Fibroblast of lung (primary cell): ENCODE results near the gene MYLK. TPM values are rescaled to one million over a fixed set of nuclear protein-coding genes. Genes with fewer than 3 reads are reported as not detected.

Source experiments
- DNase-seq, 2 donors: peaks; one replicate each; pipeline versions ENCODE4 v3.0.0 to v3.0.0-alpha.2; 2010; ENCODE audit warnings: low read depth in 2 of 2
- H2AFZ ChIP-seq: 2 replicates; pipeline ENCODE4 v1.5.1; 2012; ENCODE audit warnings: low read length, control low read depth, inconsistent platforms
- H3K27ac ChIP-seq: 2 replicates; pipeline ENCODE4 v1.5.1; 2011; ENCODE audit warnings: low read length, control low read depth; ENCODE audit not compliant: insufficient read depth
- H3K27me3 ChIP-seq: 2 replicates; pipeline ENCODE4 v1.5.1; 2011; ENCODE audit warnings: mild to moderate bottlenecking, low read length; ENCODE audit not compliant: control insufficient read depth, insufficient read depth
- H3K36me3 ChIP-seq: 2 replicates; pipeline ENCODE4 v1.5.1; 2011; ENCODE audit warnings: low read length; ENCODE audit not compliant: control insufficient read depth, insufficient read depth
- H3K4me1 ChIP-seq: 2 replicates; pipeline ENCODE4 v1.5.1; 2011; ENCODE audit warnings: low read length; ENCODE audit not compliant: control insufficient read depth, insufficient read depth; ENCODE audit errors: extremely low read depth
- H3K4me2 ChIP-seq: 2 replicates; pipeline ENCODE4 v1.5.1; 2011; ENCODE audit warnings: low read length, control low read depth; ENCODE audit not compliant: insufficient read depth; ENCODE audit errors: extremely low read depth
- H3K4me3 ChIP-seq, 4 experiments: fragments of 200-600 bp in 1 of 4; sonication (generic) in 1 of 4; replicated peaks in 1 of 4; 2 replicates each; pipeline ENCODE4 v1.5.1; 2011 to 2016; ENCODE audit warnings: low read length in 4 of 4, low read depth in 3 of 4, mild to moderate bottlenecking in 3 of 4, control low read depth in 2 of 4, inconsistent platforms in 1 of 4, mixed read lengths in 1 of 4; ENCODE audit not compliant: insufficient read depth in 1 of 4; ENCODE audit errors: control extremely low read depth in 1 of 4
- H3K79me2 ChIP-seq: 2 replicates; pipeline ENCODE4 v1.5.1; 2012; ENCODE audit warnings: mild to moderate bottlenecking, low read length, inconsistent platforms; ENCODE audit not compliant: control insufficient read depth, insufficient read depth
- H3K9ac ChIP-seq: 2 replicates; pipeline ENCODE4 v1.5.1; 2011; ENCODE audit warnings: mild to moderate bottlenecking, low read length, control low read depth; ENCODE audit not compliant: insufficient read depth
- H3K9me3 ChIP-seq: 2 replicates; pipeline ENCODE4 v1.5.1; 2012; ENCODE audit warnings: low read depth, low read length; ENCODE audit not compliant: control insufficient read depth, insufficient read depth
- H4K20me1 ChIP-seq: 2 replicates; pipeline ENCODE4 v1.5.1; 2011; ENCODE audit warnings: low read length; ENCODE audit not compliant: control insufficient read depth, insufficient read depth; ENCODE audit errors: extremely low read depth
- EZH2 ChIP-seq: IDR thresholded peaks from 2 replicates; pipeline ENCODE4 v1.5.1; 2012; ENCODE audit warnings: low read length, control low read depth, mild to moderate bottlenecking; ENCODE audit errors: missing control alignments
- polyA plus RNA-seq, 2 donors: library from polyadenylated mRNA; depleted of rRNA in 1 of 2; stranded (reverse) in 1 of 2; unstranded in 1 of 2; fragments of >200 nt; gene quantifications; 2 replicates each; pipeline ENCODE4 v1.2.1, GENCODE V29; 2011 to 2012; ENCODE audit warnings: missing spikeins in 1 of 2
- total RNA-seq: library from RNA; depleted of rRNA; stranded (reverse); fragments of >200 nt; gene quantifications from 2 replicates; pipeline ENCODE4 v1.2.1, GENCODE V29; 2014
- TF ChIP-seq, protein P1 (sequence below), 2 donors: IDR thresholded peaks in 1 of 2; conservative IDR thresholded peaks in 1 of 2; 1 replicate in 1 of 2; 2 replicates in 1 of 2; pipeline ENCODE4 v1.5.1; 2011 to 2012; ENCODE audit warnings: low read length in 2 of 2, control low read depth in 1 of 2, inconsistent platforms in 1 of 2, low read depth in 1 of 2, mild to moderate bottlenecking in 1 of 2

The MYLK gene
- total and polyA plus RNA-seq, 2 donors (not counting 1 experiment from before 2014, with no cell fraction given), result 918 to 941 TPM

DNA sequence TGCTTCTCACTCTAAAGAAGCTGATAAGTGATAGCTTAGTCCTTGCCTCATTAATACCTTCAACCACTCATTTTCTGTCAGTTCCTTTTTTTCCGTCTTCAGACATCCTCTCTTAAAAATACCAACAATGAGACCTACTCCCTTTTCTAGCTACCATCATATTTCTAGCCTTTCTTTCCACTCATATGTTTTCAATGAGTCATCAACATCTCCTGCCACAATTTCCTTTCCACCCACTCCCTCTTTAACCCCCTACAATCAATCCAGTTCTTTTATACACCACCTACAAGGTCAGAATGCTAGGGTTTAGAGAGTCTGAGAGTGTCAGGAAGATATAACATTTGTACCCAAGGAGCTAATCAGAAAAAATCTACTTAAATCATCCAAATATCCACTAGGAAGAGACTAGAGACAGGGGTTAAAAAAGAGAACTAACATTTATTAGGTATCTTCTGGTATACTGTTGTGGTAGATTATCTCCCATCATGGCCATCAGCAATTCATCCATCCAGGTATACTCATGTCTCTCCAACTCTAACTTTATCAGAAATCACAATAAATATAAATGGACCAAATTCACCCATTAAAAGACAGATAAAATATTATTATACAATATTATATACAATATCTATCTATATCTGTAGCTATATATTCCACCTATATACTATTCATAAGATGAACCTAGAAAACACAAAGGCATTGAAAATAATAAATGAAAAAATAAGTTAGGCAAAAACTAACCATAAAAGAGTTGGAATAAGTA lies 42.5 kb downstream of the MYLK start:
- Histone ChIP-seq H3K27me3 (no peaks in the 10 kb centered on the region), H3K4me2 (no peak overlapping the region), H2AFZ (no peak overlapping the region), H3K4me1 (no peaks in the 10 kb centered on the region), H3K36me3 (peaks cover 2% of the 10 kb centered on the region), H3K9me3 (peaks cover 2% of the 10 kb centered on the region), H3K27ac (no peak overlapping the region), H3K4me3 (no peak overlapping the region), H3K9ac (no peak overlapping the region), H3K79me2 (peaks cover 18% of the 10 kb centered on the region), H4K20me1 (no peaks in the 10 kb centered on the region)
- DNase-seq, result peak in 1 of 2 donors; percentile 86
- TF ChIP-seq, protein P1, sequence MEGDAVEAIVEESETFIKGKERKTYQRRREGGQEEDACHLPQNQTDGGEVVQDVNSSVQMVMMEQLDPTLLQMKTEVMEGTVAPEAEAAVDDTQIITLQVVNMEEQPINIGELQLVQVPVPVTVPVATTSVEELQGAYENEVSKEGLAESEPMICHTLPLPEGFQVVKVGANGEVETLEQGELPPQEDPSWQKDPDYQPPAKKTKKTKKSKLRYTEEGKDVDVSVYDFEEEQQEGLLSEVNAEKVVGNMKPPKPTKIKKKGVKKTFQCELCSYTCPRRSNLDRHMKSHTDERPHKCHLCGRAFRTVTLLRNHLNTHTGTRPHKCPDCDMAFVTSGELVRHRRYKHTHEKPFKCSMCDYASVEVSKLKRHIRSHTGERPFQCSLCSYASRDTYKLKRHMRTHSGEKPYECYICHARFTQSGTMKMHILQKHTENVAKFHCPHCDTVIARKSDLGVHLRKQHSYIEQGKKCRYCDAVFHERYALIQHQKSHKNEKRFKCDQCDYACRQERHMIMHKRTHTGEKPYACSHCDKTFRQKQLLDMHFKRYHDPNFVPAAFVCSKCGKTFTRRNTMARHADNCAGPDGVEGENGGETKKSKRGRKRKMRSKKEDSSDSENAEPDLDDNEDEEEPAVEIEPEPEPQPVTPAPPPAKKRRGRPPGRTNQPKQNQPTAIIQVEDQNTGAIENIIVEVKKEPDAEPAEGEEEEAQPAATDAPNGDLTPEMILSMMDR (conservative IDR thresholded peaks at IDR 0.05 in 1 of 2, IDR thresholded peaks at IDR 0.05 in 1 of 2; ENCODE audit: low read depth in 1 of 2, low read length in 2 of 2), result no peak
- no peak for TF ChIP-seq EZH2

DNA sequence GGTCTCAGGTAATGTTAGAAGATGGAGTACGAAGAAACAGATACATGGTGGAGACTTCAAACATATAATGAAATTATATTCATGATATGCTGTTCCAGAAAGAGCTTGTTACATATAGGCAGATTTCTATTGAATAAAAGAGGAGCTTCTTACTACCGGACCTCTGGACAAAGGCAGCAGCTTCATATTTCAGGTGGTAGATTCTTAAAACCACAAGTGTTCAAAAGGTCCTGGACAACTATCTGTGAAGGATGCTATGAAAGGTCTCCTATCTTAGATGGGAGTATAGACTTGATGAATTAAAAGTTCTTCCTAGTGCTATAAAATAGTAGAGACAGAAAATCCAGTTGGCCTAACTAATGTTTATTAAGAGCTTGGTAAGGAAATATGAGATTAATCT lies 43.2 kb downstream of the MYLK start:
- Histone ChIP-seq H3K9ac (no peak overlapping the region), H3K4me2 (no peak overlapping the region), H3K27me3 (no peaks in the 10 kb centered on the region), H3K27ac (no peak overlapping the region), H4K20me1 (no peaks in the 10 kb centered on the region), H3K36me3 (peaks cover 2% of the 10 kb centered on the region), H2AFZ (no peak overlapping the region), H3K9me3 (peaks cover 2% of the 10 kb centered on the region), H3K4me1 (no peaks in the 10 kb centered on the region), H3K79me2 (peaks cover 22% of the 10 kb centered on the region), H3K4me3 (no peak overlapping the region)
- TF ChIP-seq, protein P1 (conservative IDR thresholded peaks at IDR 0.05 in 1 of 2, IDR thresholded peaks at IDR 0.05 in 1 of 2; ENCODE audit: low read depth in 1 of 2, low read length in 2 of 2), result no peak
- no peak for TF ChIP-seq EZH2
- DNase-seq, result peak in 1 of 2 donors; percentile 33

DNA sequence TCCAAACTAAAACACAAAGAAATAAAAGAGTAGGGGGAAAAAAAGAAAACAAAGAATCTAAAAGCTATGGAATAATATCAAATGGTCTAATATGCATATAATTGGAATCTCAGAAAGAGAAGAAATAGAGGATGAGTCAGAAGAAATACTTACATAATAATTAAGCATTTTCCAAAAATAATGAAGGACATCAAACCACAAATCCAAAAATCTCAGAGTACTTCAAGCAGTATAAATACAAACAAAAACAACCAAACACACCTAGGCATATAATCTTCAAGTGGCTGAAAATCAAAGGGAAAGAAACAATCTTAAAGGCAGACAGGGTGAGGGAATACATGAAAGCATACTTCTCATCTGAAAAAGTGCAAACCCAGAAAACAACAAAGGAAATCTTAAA lies 46.3 kb downstream of the MYLK start:
- peaks cover 2% of the 10 kb centered on the region for H3K9me3 ChIP-seq
- H3K27me3 ChIP-seq, result no peaks in the 10 kb centered on the region
- H4K20me1 ChIP-seq, result no peaks in the 10 kb centered on the region
- H2AFZ ChIP-seq, result no peak overlapping the region
- no peak for DNase-seq
- peaks cover 6% of the 10 kb centered on the region for H3K4me1 ChIP-seq
- no peak overlapping the region for H3K4me2 ChIP-seq
- no peak overlapping the region for H3K27ac ChIP-seq
- no peak overlapping the region for H3K9ac ChIP-seq
- H3K79me2 ChIP-seq, result peaks cover 18% of the 10 kb centered on the region
- H3K4me3 ChIP-seq, result no peak overlapping the region
- H3K36me3 ChIP-seq, result peaks cover 2% of the 10 kb centered on the region
- no peak for TF ChIP-seq EZH2
- TF ChIP-seq, protein P1 (conservative IDR thresholded peaks at IDR 0.05 in 1 of 2, IDR thresholded peaks at IDR 0.05 in 1 of 2; ENCODE audit: low read depth in 1 of 2, low read length in 2 of 2), result no peak
